ENCODE results near the gene FANCC. TPM values are rescaled to one million over a fixed set of nuclear protein-coding genes. Genes with fewer than 3 reads are reported as not detected.

Gene FANCC
- total and polyA plus RNA-seq, 2 of the 8 experiments (the other 6 are each of a cell fraction or from before 2014, with no cell fraction given), result 7.8 to 15.2 TPM

GRCh38 chr9:95093586-95093985, 223.9 kb downstream of the FANCC start:
- DNase-seq (ENCODE audit: low read depth in 1 of 2, low spot score in 2 of 2) (no peak), FAIRE-seq (no peak)
- no peak overlapping the region for H3K4me2 ChIP-seq (ENCODE audit: insufficient read depth in 1 of 2, low read depth in 2 of 2, low read length in 2 of 2)
- H4K5ac ChIP-seq (ENCODE audit: insufficient read length, low read depth, low read length), result no peak overlapping the region
- no peak overlapping the region for H3K4ac ChIP-seq (replicated peaks; ENCODE audit: insufficient read length, low read depth, low read length)
- H4K20me1 ChIP-seq (replicated peaks in 1 of 2; ENCODE audit: control insufficient read depth in 1 of 2, insufficient read depth in 2 of 2, low read length in 2 of 2), result peaks cover 0 to 1% of the 10 kb centered on the region in 2 experiments
- no peak overlapping the region for H2BK15ac ChIP-seq (ENCODE audit: low read length)
- peak overlapping the region; percentile 18; the same call in 1 of the 2 replicates for H2BK5ac ChIP-seq (ENCODE audit: low read depth, low read length)
- peaks cover 0 to 12% (median 7%) of the 10 kb centered on the region in 4 experiments for H3K4me1 ChIP-seq (replicated peaks in 1 of 4; ENCODE audit: control insufficient read depth in 3 of 4, insufficient read depth in 4 of 4, low read length in 3 of 4)
- no peak overlapping the region for H3K18ac ChIP-seq (ENCODE audit: extremely low read depth, low read length)
- no peak overlapping the region for H3K23ac ChIP-seq (ENCODE audit: insufficient read length)
- POLR2A ChIA-PET (ENCODE audit: partially characterized antibody), result interaction anchor here (0.7 kb wide), 1 partner anchor 13 kb away, joined by 3 read pairs; no protein-coding TSS in a partner anchor
- H4K8ac ChIP-seq (ENCODE audit: extremely low read depth, insufficient read depth, low read length), result 0 out of 2 replicates have a peak overlapping the region, but pooled peaks have one; percentile 59
- CTCF ChIA-PET (ENCODE audit: partially characterized antibody), result interaction anchor here (1.4 to 13.8 kb wide), 6 partner anchors 8 to 248 kb away, joined by 3 to 209 read pairs (median 23); no protein-coding TSS in a partner anchor
- H3K14ac ChIP-seq (ENCODE audit: insufficient read length), result no peak overlapping the region
- 94% methylated on average over 16 of the region's 16 CpGs; no CpG with 5 or more reads in 1 of the 2 experiments for WGBS, 2 experiments (ENCODE audit: extremely low coverage in 1 of 2, insufficient coverage in 1 of 2, insufficient read length in 1 of 2, insufficient replicate concordance in 2 of 2, low coverage in 1 of 2, low lambda C conversion rate in 2 of 2, missing lambda C conversion rate in 1 of 2)
- no peaks in the 10 kb centered on the region for H3K23me2 ChIP-seq (ENCODE audit: low read depth, low read length)
- no peak overlapping the region; the same call in 1 of the 2 replicates for H2BK12ac ChIP-seq (ENCODE audit: low read depth, low read length)
- no peak overlapping the region for H3K9ac ChIP-seq (replicated peaks in 1 of 4; ENCODE audit: extremely low read depth in 1 of 4, low read depth in 3 of 4, low read length in 3 of 4)
- no peak overlapping the region for H4K91ac ChIP-seq (replicated peaks; ENCODE audit: insufficient read length, low read length)
- no peak overlapping the region for H3K27ac ChIP-seq (ENCODE audit: low read depth, low read length)
- H3K79me2 ChIP-seq (ENCODE audit: control insufficient read depth in 1 of 2, insufficient read depth in 2 of 2, low read length in 2 of 2), result no peaks in the 10 kb centered on the region
- H3K36me3 ChIP-seq (ENCODE audit: control insufficient read depth in 2 of 4, insufficient read depth in 4 of 4, low read length in 3 of 4), result no peaks in the 10 kb centered on the region
- no peak overlapping the region for H3K56ac ChIP-seq (replicated peaks; ENCODE audit: insufficient read length, low read depth, low read length)
- 0 out of 2 replicates have a peak overlapping the region, but pooled peaks have one; percentile 72 for H2BK20ac ChIP-seq (ENCODE audit: low read length)
- H2BK120ac ChIP-seq (replicated peaks; ENCODE audit: low read depth, low read length), result no peak overlapping the region
- no peak overlapping the region for H3K4me3 ChIP-seq (ENCODE audit: extremely low read depth in 1 of 4, insufficient read depth in 2 of 4, low read depth in 3 of 4, low read length in 4 of 4)
- no peaks in the 10 kb centered on the region for H3K27me3 ChIP-seq (replicated peaks in 1 of 4; ENCODE audit: control insufficient read depth in 3 of 4, extremely low read depth in 1 of 4, insufficient read depth in 3 of 4, low read length in 3 of 4)
- no peaks in the 10 kb centered on the region for H3K79me1 ChIP-seq (ENCODE audit: low read depth, low read length)
- no peaks in the 10 kb centered on the region for H3K9me3 ChIP-seq (ENCODE audit: insufficient read depth in 2 of 2, low read depth in 1 of 2, low read length in 1 of 2)
- H2AK5ac ChIP-seq (ENCODE audit: low read depth, low read length), result no peak overlapping the region; the same call in 1 of the 2 replicates
- H2AFZ ChIP-seq (ENCODE audit: low read length), result no peak overlapping the region
- TF ChIP-seq CTCF (IDR thresholded peaks at IDR 0.05; ENCODE audit: control extremely low read depth in 1 of 3, insufficient read depth in 1 of 3, low read depth in 1 of 3, low read length in 3 of 3), result no peak
- no peak for TF ChIP-seq SUZ12 (IDR thresholded peaks at IDR 0.05; ENCODE audit: low read length)
